ENCODE measurements around the gene SCGB1D1.

- no peak for TF ChIP-seq SP1 (IDR thresholded peaks at IDR 0.05)
- no peak for TF ChIP-seq SUZ12 (IDR thresholded peaks at IDR 0.05)
- no peak for TF ChIP-seq BHLHE40 (IDR thresholded peaks at IDR 0.05; ENCODE audit: borderline replicate concordance)
Measured at GRCh38 chr11:62146476-62147200, 43.4 kb upstream of the SCGB1D1 start.

Measured in HEK293T (cell line).